Ecto neural progenitor cell (in vitro differentiated cells): Measurements from ENCODE around the gene NEURL1.

ENCODE experiments used
- DNase-seq: peaks from one replicate; pipeline ENCODE4 v3.0.0-alpha.2; 2018; ENCODE audit warnings: low spot score

Gene NEURL1

GRCh38 chr10:103493362-103493915 lies at the start of gene NEURL1:
TSS of gene NEURL1 (plus strand) at chr10:103493705. CDS start at chr10:103494388, 683 bp downstream.
- peak; percentile 81 for DNase-seq

- no peak for DNase-seq
Measured at GRCh38 chr10:103444478-103444877, 49.0 kb upstream of the NEURL1 start.

- no peak for DNase-seq
Measured at GRCh38 chr10:103445366-103445765, 48.1 kb upstream of the NEURL1 start.

- no peak for DNase-seq
Measured at GRCh38 chr10:103445767-103446567, 47.5 kb upstream of the NEURL1 start.

GRCh38 chr10:103447187-103447586 lies 46.3 kb upstream of the NEURL1 start:
- no peak for DNase-seq

GRCh38 chr10:103448746-103449145 lies 44.8 kb upstream of the NEURL1 start:
- no peak for DNase-seq

- no peak for DNase-seq
Measured at GRCh38 chr10:103449208-103450144, 44.0 kb upstream of the NEURL1 start.

- DNase-seq = no peak
Measured at GRCh38 chr10:103450201-103450695, 43.3 kb upstream of the NEURL1 start.

- DNase-seq = peak; percentile 50
Measured at GRCh38 chr10:103451091-103451813, 42.3 kb upstream of the NEURL1 start.

- peak; percentile 80 for DNase-seq
Measured at GRCh38 chr10:103451831-103452505, 41.5 kb upstream of the NEURL1 start, which contains the start of gene CALHM2. TSS of gene CALHM2 (minus strand) at chr10:103452370. CDS start at chr10:103449941, 2,429 bp downstream.

- peak; percentile 48 for DNase-seq
Measured at GRCh38 chr10:103452506-103453230, 40.8 kb upstream of the NEURL1 start.

- DNase-seq = no peak
Measured at GRCh38 chr10:103454026-103454425, 39.5 kb upstream of the NEURL1 start.

GRCh38 chr10:103455235-103455634 lies 38.3 kb upstream of the NEURL1 start:
- DNase-seq = no peak

- DNase-seq = no peak
Measured at GRCh38 chr10:103456074-103456660, 37.3 kb upstream of the NEURL1 start.

GRCh38 chr10:103457176-103457712 lies 36.3 kb upstream of the NEURL1 start:
- DNase-seq = no peak

GRCh38 chr10:103457896-103458583 lies 35.5 kb upstream of the NEURL1 start:
- no peak for DNase-seq

- DNase-seq = peak; percentile 64
Measured at GRCh38 chr10:103458720-103459119, 34.8 kb upstream of the NEURL1 start, which contains the start of gene CALHM1. TSS of gene CALHM1 (minus strand) at chr10:103458900. CDS start at chr10:103458751, 149 bp downstream.

- no peak for DNase-seq
Measured at GRCh38 chr10:103459615-103460014, 33.9 kb upstream of the NEURL1 start.

- no peak for DNase-seq
Measured at GRCh38 chr10:103463499-103463898, 30.0 kb upstream of the NEURL1 start.
